HG03521 (cell line): ENCODE results near the gene PGAP6.
"Not testable (repeated sequence)": the region's sequence is repeated elsewhere in the genome, so short reads cannot be mapped to it uniquely, and the experiment has no call there.

Source experiments
- ATAC-seq: cut with Tn5 transposase; IDR thresholded peaks from one replicate; pipeline ENCODE4 v1.9.1; 2021; ENCODE audit warnings: mild to moderate bottlenecking, moderate library complexity; ENCODE audit not compliant: unreplicated experiment

The PGAP6 gene

GRCh38 chr16:351804-352520 is 29.8 kb downstream of the PGAP6 start:
- ATAC-seq = peak; percentile 27

DNA sequence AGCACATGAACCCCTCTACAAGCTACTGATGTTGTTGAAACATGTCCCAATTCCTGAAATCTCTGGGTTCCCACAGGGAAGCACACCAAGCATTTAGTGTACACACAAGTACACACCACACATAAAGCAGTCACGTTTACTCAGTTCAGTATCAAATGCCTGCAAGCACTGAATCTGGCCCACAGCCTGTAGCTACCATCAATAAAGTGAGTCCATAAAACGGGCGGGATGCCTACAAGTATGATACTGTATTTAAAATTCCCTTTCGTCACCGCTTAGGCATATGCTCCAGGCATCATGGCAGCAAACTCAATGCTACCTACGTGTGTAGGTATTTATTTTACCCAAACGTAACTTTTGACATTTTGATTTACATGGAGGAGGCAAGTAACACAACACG is 31.6 kb downstream of the PGAP6 start:
- no peak for ATAC-seq

DNA sequence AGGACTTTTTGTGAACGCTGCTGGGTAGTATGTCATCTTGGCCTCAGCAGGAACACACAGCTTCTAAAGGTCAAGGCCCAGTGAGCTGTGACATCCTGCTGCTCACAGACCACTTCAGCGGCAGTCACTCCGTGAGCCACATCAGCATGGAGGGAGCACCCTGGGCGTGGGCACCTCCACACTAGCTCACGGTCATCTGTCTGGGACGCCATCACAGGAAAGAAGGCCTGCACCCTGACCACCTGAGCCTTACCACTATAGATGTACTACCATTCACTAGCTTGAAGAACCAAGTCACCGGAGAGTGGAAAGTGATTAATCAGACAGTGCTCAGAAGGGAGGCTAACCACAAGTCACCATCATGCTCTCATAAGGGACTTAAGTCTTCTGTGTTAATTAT is 32.6 kb downstream of the PGAP6 start:
- ATAC-seq = no peak

DNA sequence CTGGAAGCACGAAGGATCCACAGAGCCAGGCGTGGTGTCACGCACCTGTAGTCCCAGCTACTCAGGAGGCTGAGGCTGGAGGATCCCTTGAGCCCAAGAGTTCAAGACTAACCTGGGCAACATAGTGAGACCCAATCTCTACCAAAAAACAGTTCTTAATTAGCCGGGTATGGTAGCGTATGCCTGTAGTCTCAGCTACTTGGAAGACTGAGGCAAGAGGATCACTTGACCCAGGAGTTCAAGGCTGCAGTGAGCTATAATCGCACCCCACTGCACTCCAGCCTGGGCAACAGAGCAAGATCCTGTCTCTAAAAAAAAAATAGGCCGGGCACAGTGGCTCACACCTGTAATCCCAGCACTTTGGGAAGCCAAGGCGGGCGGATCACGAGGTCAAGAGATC is 33.3 kb downstream of the PGAP6 start:
- not testable (repeated sequence) for ATAC-seq

- no peak for ATAC-seq
Observed at GRCh38 chr16:347203-347602, 34.6 kb downstream of the PGAP6 start.

DNA sequence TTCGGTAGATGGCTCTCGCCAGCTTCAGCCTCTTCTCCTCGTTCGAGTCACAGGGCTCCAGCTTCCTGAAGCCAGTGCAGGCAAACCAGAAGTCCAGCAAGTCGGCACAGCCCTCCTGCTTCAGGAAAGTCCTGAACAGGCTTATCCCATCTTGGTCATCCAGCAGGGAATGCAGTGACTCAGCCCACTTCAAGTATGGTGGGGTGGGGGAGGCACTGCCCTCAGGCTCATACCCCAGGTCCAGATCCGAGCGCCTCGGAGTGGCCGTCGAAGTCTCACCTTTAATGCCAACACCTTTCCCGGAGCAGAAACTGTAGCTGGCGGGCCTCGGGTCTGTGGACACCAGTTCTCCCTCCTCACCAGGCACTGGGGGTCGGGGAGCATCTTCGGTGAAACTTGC is 35.2 kb downstream of the PGAP6 start:
- no peak for ATAC-seq

- ATAC-seq = no peak
Observed at GRCh38 chr16:345772-346171, 36.0 kb downstream of the PGAP6 start.

DNA sequence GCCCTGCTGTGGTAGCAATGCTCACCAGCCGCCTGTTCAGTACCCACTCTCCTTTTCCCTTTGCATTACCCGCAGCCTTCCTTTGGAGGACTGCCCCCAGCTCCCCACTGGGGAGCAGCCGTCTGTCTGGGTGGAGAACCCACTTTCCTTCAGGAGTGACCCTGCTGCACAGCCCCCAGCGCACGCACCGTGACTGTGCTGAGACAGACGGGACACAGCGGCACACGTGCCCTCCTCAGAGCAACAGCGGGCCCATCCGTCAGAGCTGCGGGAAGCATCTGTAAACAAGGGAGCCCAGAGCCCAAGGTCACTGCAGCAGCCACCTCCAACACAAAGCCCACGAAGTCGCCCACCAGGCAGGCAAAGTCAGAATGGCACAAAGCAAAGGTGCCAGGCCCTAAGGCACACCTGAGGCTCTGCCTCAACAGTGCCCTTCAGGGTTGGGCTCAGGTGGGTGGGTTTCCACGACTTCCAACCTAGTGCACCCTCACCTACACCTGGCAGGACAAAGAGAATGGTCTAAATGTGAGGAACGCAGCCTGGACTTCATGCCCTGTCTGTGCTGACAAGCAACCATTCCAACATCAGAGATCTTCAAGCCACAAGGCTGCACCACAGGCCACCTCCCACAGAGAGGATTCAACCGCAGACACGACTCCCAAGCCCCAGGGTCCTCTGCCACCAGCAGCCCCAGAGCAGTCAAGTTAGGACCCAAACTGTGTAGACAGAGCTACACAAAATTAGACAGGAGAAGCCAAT is 39.1 kb downstream of the PGAP6 start:
- ATAC-seq = no peak

- ATAC-seq = not testable (repeated sequence)
Observed at GRCh38 chr16:341974-342336, 39.8 kb downstream of the PGAP6 start.

DNA sequence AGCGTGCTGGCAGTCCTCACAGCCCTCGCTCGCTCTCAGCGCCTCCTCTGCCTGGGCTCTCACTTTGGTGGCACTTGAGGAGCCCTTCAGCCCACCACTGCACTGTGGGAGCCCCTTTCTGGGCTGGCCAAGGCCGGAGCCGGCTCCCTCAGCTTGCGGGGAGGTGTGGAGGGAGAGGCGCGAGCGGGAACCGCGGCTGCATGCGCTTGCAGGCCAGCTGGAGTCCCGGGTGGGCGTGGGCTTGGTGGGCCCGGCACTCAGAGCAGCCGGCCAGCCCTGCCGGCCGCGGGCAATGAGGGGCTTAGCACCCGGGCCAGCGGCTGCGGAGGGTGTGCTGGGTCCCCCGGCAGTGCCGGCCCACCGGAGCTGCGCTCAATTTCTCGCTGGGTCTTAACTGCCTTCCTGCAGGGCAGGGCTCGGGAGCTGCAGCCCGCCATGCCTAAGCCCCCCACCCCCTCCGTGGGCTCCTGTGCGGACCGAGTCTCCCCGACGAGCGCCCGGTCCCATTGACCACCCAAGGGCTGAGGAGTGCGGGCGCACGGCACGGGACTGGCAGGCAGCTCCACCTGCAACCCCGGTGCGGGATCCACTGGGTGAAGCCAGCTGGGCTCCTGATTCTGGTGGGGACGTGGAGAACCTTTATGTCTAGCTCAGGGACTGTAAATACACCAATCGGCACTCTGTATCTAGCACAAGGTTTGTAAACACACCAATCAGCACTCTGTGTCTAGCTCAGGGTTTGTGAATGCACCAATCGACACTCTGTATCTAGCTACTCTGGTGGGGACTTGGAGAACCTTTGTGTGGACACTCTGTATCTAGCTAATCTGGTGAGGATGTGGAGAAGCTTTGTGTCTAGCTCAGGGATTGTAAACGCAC is 40.4 kb downstream of the PGAP6 start:
- not testable (repeated sequence) for ATAC-seq

GRCh38 chr16:340370-341091 is 41.2 kb downstream of the PGAP6 start:
- no peak for ATAC-seq

DNA sequence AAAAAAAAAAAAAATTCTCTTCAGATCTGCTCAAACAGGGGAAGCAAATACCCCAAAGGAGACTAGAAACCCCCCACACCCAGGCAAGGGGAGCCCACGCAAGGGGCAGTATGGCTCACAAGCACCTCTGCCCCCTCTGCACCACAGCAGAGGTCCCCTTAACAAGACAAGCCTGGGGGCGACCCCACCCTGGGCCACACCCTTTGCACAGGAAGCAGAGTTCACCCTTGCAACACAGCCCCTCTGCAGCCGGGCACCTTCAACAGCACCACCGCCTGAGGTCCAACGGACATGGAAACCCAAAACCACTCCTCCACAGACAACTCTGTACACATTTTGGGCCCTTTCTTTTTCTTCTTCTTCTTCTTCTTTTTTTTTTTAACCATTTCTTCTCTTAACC is 42.1 kb downstream of the PGAP6 start:
- no peak for ATAC-seq

DNA sequence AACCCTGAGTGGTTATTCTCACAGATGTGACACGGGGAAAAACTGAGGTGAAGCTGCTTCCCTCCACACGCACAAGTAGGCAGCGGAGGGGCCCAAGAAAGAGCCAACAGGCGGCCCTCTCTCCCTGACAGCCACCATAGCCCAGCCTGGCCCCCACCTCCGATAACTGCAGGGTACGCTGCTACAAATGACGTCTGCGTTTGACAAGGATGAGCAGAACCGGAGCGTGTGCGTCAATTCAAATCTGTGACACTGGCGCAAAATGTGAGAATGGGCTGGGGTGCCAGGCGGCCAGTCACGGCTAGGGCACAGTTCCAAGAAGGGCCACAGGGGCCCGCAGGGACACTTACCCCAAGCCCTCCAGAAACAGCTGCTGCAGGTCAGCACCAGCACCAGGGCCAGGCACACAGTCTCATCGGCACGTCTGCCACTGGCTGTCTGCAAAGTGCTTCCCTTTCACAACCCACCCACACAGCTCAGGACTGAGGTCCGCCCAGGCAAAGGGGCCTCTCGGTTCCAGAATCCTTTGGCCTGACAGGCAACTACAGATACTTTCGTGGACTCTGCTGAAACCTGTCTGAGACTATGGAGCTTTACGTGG is 43.7 kb downstream of the PGAP6 start:
- ATAC-seq = no peak

GRCh38 chr16:337437-337836 is 44.3 kb downstream of the PGAP6 start:
- no peak for ATAC-seq

DNA sequence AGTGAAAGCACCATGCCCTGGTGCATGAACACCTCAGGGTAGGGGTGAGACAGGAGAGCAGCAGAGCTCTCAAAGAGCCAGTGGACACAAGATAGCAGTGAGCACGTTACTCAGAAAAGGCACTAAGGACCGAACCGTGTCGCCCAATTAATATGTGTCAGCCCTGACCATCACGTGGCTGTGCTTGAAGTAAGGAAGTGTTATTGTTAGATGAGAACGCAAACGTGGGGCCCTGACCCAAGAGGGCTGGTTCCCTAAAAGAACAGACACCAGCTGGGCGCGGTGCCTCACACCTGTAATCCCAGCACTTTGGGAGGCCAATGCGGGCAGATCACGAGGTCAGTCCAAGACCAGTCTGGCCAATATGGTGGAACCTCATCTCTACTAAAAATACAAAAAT is 45.5 kb downstream of the PGAP6 start:
- no peak for ATAC-seq

DNA sequence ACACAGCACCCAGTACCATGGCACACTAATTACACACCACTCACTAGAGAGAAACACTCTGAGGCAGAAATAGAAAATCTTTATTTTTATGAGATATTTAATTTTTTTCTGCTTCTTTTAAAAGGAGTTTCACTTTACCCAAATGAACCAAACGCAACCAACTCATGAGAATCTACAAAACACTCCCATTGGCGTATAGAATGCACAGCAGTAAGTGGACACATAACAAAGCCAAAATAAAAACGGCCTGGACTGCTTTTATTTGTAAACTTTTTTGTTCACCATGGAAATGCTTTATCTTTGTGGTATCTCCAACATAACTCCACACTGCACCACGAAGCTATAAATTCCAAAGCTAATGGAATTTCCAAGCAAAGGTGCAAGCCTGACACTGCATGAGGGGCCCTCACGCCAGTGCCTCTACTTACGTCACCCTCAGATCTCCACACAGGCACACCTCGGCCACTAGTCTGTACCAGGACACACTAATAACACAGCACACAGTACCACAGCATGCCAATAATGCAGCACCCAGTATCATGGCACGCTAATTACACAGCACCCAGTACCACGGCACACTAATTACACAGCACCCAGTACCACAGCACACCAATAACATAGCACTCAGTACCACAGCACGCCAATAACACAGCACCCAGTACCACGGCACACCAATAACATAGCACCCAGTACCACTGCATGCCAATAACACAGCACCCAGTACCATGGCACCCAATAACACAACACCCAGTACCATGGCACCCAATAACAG is 46.7 kb downstream of the PGAP6 start:
- ATAC-seq = not testable (repeated sequence)

DNA sequence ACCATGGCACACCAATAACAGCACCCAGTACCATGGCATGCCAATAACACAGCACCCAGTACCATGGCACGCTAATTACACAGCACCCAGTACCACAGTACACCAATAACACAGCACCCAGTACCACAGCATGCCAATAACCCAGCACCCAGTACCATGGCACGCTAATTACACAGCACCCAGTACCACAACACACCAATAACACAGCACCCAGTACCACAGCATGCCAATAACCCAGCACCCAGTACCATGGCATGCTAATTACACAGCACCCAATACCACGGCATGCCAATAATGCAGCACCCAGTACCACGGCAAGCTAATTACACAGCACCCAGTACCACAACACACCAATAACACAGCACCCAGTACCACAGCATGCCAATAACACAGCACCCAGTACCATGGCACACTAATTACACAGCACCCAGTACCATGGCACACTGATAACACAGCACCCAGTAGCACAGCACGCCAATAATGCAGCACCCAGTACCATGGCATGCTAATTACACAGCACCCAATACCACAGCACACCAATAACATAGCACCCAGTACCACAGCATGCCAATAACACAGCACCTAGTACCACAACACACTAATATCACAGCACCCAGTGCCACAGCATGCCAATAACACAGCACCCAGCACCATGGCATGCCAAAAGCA is 47.5 kb downstream of the PGAP6 start:
- not testable (repeated sequence) for ATAC-seq

GRCh38 chr16:333406-334094 is 48.2 kb downstream of the PGAP6 start:
- no peak for ATAC-seq
